Right lung (tissue), 5 donors: ENCODE data around the gene LRRC26. TPM values are rescaled to one million over a fixed set of nuclear protein-coding genes. Genes with fewer than 3 reads are reported as not detected.
"Not testable (repeated sequence)": the region's sequence is repeated elsewhere in the genome, so short reads cannot be mapped to it uniquely, and the experiment has no call there.

Source experiments
- DNase-seq, 2 donors: peaks; one replicate each; pipeline ENCODE4 v3.0.0-alpha.2; 2013
- polyA plus RNA-seq, 5 donors: library from polyadenylated mRNA; unstranded; fragments of 120-200 nt; gene quantifications; one replicate each; pipeline versions ENCODE4 v1.2.1 to v1.2.3, GENCODE V29; 2013; ENCODE audit warnings: inconsistent platforms in 1 of 5, low replicate concordance in 1 of 5; ENCODE audit not compliant: insufficient read length in 5 of 5, insufficient read depth in 1 of 5

The LRRC26 gene
- polyA plus RNA-seq, 5 donors = 0.23 to 0.49 (median 0.37) TPM; not detected in 1

- DNase-seq = no peak
Observed at GRCh38 chr9:137138058-137138721, 31.7 kb downstream of the LRRC26 start.

GRCh38 chr9:137136881-137137607 is 32.8 kb downstream of the LRRC26 start:
- DNase-seq = no peak

- no peak for DNase-seq
Observed at GRCh38 chr9:137136261-137136880, 33.5 kb downstream of the LRRC26 start.

- DNase-seq = not testable (repeated sequence)
Observed at GRCh38 chr9:137135154-137135553, 34.7 kb downstream of the LRRC26 start.

GRCh38 chr9:137134191-137134590 is 35.7 kb downstream of the LRRC26 start:
- DNase-seq = no peak

- DNase-seq = no peak
Observed at GRCh38 chr9:137130176-137130755, 39.6 kb downstream of the LRRC26 start.

GRCh38 chr9:137129456-137130175 is 40.2 kb downstream of the LRRC26 start:
- DNase-seq = peak; percentile 78 to 84

- no peak for DNase-seq
Observed at GRCh38 chr9:137128862-137129455, 40.9 kb downstream of the LRRC26 start.

- DNase-seq = peak in 1 of 2 donors; percentile 17
Observed at GRCh38 chr9:137128158-137128861, 41.5 kb downstream of the LRRC26 start.

- DNase-seq = peak in 1 of 2 donors; percentile 32
Observed at GRCh38 chr9:137127301-137128157, 42.3 kb downstream of the LRRC26 start.

- DNase-seq = no peak
Observed at GRCh38 chr9:137126786-137127185, 43.1 kb downstream of the LRRC26 start.

- DNase-seq = not testable (repeated sequence)
Observed at GRCh38 chr9:137123952-137124462, 45.8 kb downstream of the LRRC26 start.

GRCh38 chr9:137123468-137123837 is 46.4 kb downstream of the LRRC26 start:
- no peak for DNase-seq

GRCh38 chr9:137122796-137123467 is 46.9 kb downstream of the LRRC26 start:
- DNase-seq = not testable (repeated sequence)

- not testable (repeated sequence) for DNase-seq
Observed at GRCh38 chr9:137121927-137122795, 47.7 kb downstream of the LRRC26 start.
